ENCODE results near the gene USP34.
"Not testable (repeated sequence)": the region's sequence is repeated elsewhere in the genome, so short reads cannot be mapped to it uniquely, and the experiment has no call there.

USP34 gene

DNA sequence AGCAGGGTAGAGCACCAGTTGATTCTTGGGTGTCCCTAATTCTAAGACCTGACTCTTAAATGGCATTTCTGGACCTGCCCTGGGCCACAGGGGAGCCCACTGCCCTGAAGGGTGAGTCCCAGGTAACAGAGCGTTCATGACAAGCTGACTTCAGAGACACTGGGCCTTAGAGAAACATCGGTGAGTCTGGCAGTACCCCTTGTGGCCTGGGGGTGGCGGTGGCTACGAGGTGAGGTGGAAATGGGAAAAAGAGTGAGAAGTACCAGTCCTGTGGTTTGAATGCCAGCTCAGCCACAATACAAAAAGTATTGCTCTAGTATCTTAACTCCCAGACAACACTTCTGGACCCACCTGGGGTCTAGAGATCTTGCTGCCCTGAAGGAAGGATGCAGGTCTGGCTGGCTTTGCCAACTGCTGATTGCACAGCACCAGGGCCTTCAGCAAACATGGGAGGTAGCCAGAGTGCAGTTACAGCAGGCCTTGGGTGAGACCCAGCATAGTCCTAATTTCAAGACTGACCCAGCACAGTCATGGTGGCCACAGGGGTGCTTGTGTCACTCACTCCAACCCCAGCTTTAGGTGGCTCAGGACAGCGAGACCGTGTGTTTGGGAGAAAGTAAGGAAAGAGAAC, 44.5 kb downstream of the USP34 start:
- no peak for DNase-seq

- DNase-seq, result no peak
These were observed 45.2 kb downstream of the USP34 start for GRCh38 chr2:61425605-61426155.

DNA sequence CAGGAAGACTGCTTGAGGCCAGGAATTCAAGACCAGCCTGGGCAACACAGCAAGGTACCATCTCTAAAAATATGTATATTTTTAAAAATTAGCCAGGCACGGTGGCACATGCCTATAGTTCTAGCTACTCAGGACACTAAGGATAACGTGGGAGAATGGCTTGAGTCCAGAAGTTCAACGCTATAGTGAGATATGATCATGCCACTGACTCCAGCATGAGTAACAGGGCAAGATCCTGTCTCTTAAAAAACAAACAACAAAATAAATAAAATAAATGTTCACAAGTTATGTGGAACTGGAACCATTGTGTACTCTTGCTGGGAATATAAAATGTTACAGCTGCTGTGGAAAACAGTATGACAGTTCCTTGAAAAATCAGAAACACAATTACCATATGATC, 47.2 kb downstream of the USP34 start:
- DNase-seq, result no peak

DNA sequence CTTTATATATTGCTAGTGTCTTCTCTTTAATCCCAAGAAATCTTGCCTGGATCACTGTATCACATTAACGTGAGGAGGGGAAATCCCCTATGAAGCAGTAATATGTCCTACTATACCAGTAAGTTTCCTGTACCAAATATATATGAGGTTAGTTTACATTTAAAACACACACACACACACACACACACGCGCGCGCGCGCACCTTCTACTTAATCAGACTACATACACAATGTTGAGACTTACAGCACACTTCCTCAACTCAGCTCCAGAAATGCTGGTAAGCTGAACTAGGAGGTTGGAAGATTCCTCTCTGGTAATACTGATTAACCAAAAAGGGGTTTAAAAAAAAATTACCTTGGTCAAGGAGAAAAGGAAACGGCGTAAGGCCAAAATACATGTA, 49.3 kb downstream of the USP34 start:
- no peak for DNase-seq

- DNase-seq, result no peak
These were observed 49.8 kb downstream of the USP34 start for GRCh38 chr2:61420991-61421544.

DNA sequence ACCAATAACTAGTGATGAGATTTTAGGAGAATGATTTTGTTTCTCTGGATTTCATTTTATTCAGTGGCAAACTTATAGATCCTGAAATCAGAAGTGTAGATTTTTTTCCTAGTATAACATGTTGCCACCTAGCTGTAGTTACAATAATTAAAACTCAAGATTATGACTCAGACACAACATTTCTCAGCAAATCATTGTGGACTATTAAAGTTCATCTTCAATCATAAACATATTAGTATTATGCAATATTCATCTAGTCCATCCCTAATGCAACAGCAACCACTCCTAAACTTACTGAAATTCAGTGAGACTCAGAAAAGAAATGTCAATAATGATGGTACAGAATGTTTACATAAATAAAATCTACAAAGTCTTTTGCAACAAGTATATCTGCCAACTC, 51.3 kb downstream of the USP34 start:
- DNase-seq, result no peak

DNA sequence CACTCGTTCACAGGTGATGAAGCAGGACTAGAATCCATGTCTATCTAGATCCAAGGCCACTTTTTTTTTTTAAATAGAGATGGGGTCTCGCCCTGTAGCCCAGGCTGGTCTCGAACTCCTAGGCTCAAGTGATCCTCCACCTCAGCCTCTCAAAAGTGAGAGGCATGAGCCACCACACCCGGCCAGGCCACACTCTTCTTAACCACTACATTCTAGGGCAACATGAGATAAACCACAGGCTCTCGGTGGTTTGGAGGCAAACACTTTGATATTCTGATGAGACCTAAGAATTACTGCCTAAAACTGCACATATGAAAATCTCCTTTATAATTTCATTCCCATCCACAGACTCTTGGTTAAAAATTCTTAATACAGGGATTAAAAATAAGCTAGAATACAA, 51.8 kb downstream of the USP34 start:
- no peak for DNase-seq

- DNase-seq, result no peak
These were observed 53.8 kb downstream of the USP34 start for GRCh38 chr2:61416871-61417645.

- DNase-seq, result no peak
These were observed 55.6 kb downstream of the USP34 start for GRCh38 chr2:61415265-61415664.

GRCh38 chr2:61414674-61415073, 56.2 kb downstream of the USP34 start:
- DNase-seq, result no peak

DNA sequence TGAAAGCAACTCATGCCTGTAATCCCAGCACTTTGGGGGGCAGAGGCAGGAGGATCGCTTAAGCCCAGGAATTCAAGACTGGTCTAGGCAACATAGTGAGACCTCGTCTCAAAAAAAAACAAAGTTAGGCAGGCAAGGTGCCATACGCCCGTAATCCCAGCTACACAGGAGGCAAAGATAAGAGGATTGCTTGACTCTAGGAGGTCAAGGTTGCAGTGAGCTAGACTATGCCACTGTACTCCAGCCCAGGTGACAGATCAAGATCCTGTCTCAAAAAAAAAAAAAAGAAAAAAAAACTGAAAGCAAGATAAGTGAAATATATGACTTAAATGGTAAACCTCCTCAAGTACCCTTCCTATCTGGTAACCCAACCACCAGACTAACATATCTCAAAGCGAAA, 59.8 kb downstream of the USP34 start:
- DNase-seq, result no peak

DNA sequence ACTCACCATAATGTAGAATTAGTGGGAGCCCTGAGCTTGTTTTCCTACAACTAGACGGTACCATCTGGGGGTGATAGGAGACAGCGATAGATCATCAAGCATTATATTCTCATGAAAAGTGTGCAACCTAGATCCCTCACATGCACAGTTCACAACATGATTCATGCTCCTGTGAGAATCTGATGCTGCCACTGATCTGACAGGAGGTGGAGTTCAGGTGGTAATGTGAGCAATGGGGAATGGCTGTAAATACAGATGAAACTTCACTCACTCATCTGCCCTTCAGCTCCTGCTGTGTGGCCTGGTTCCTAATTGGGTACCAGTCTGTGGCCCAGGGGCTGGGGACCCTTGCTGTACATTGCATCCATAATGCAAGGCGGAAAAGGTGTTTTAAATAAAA, 60.7 kb downstream of the USP34 start:
- DNase-seq, result no peak

DNA sequence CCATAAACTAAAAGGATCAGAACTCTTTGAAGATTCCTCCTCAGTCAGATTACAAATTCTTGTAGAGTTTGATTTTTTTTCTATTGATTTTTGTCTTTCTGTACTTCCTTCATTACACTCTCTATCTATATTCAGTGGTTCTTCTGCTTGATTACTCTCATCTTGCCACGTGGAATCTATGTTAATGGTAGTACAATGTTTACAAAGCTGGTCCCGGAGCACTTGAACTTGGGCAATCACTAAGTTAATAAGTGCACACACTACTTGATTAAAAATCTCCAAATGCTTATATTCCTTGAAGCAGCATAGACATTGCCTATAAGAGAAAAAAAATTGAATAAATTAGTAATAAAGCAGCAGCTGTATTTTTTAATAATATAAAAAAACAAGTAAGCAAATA, 65.1 kb downstream of the USP34 start:
- DNase-seq, result no peak

- no peak for DNase-seq
These were observed 66.4 kb downstream of the USP34 start for GRCh38 chr2:61404438-61404837.

DNA sequence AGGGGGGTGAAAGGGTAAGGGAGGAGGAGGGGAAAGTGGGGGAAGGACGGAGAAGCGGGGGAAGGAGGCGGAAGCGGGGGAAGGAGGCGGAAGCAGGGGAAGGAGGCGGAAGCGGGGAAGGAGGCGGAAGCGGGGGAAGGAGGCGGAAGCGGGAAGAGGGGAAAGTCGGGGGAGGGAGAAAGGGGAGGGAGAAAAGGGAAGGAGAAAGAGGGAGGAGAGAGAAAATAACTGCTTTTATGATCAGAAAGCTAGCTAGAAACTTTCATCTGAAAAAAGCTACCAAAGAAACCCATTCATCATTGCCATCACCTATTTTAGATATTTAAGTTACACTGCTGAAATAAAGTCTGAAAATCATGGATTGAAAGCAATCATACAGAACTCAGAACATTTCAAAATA, 72.5 kb downstream of the USP34 start:
- DNase-seq, result no peak

DNA sequence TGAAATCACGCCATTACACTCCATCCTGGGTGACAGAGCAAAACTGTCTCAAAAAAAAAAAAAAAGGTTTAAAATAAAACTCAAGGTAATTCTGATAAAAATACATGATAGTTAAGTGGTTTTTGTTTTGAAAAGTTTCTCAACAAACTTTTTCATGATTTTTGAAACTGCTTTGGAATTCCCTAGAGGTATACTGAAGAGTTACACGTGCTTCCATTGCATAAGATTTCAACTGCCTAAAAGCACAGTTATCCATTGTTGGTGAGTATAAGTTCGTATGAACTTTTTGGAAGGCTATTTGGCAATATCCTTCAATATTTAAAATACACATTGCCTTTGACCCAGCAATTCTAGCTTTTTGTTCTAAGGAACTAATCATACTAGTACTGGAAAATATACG, 74.9 kb downstream of the USP34 start:
- no peak for DNase-seq

GRCh38 chr2:61387588-61387987, 83.3 kb downstream of the USP34 start:
- DNase-seq, result not testable (repeated sequence)

DNA sequence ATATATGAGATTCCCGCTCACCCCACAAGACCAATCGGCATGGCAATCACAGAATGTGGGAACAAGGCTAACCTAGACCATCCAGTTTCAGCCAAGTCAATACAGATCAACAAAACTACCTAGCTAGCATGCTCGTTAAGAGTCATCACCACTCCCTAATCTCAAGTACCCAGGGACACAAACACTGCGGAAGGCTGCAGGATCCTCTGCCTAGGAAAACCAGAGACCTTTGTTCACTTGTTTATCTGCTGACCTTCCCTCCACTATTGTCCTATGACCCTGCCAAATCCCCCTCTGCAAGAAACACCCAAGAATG, 90.0 kb downstream of the USP34 start:
- not testable (repeated sequence) for DNase-seq

GRCh38 chr2:61380056-61380881, 90.6 kb downstream of the USP34 start:
- no peak for DNase-seq

- no peak for DNase-seq
These were observed 91.4 kb downstream of the USP34 start for GRCh38 chr2:61379521-61379920.

DNA sequence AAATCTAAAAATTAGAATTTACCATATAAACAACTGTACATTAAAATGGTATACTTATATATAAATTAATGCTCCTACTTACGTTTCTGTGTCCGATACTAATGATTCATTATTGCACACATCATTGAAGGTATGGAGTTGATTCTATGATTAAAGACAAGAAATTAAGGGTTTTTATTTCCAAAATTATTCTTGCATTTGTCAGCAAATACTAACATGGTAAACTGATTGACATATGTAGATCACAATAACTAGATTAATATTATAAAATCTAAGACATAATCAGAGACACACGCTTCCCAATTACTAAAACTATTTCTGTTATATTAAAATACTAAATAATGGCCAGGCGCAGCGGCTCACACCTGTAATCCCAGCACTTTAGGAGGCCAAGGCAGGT, 92.6 kb downstream of the USP34 start:
- no peak for DNase-seq

- DNase-seq, result no peak
These were observed 93.8 kb downstream of the USP34 start for GRCh38 chr2:61377046-61377445.

GRCh38 chr2:61376211-61376610, 94.7 kb downstream of the USP34 start:
- no peak for DNase-seq

DNA sequence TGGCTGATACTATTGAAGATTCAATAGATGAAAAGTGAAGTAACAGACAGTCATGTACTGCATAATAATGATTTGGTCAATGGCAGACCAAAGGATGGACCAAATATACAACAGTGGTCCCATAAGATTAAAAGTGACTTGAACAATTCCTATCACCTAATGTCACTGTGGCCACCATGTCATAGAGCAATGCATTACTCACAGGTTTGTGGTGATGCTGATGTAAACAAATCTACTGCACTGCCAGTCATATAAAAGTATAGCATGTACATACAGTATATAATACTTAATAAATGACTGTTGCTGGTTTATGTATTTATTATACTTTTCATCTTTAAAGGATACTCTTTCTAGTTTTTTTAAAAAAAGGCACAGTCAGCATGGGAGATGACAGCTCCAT, 99.9 kb downstream of the USP34 start:
- no peak for DNase-seq
